ENCODE measurements around the gene ACADL. TPM values are rescaled to one million over a fixed set of nuclear protein-coding genes. Genes with fewer than 3 reads are reported as not detected.

The ACADL gene
- total RNA-seq, 2 donors from 2014 or later: 51.6 to 132 TPM

- H3K36me3 ChIP-seq: no peaks in the 10 kb centered on the region
- H3K4me1 ChIP-seq (ENCODE audit: control insufficient read depth in 1 of 2, low read depth in 2 of 2): peaks cover 11 to 32% of the 10 kb centered on the region in 2 donors
- ATAC-seq (ENCODE audit: insufficient number of reproducible peaks, low FRiP score, low read depth) (peak; percentile 84), DNase-seq (ENCODE audit: low spot score) (peak; percentile 94)
- no peaks in the 10 kb centered on the region for H3K9me3 ChIP-seq
- TF ChIP-seq, protein P1, sequence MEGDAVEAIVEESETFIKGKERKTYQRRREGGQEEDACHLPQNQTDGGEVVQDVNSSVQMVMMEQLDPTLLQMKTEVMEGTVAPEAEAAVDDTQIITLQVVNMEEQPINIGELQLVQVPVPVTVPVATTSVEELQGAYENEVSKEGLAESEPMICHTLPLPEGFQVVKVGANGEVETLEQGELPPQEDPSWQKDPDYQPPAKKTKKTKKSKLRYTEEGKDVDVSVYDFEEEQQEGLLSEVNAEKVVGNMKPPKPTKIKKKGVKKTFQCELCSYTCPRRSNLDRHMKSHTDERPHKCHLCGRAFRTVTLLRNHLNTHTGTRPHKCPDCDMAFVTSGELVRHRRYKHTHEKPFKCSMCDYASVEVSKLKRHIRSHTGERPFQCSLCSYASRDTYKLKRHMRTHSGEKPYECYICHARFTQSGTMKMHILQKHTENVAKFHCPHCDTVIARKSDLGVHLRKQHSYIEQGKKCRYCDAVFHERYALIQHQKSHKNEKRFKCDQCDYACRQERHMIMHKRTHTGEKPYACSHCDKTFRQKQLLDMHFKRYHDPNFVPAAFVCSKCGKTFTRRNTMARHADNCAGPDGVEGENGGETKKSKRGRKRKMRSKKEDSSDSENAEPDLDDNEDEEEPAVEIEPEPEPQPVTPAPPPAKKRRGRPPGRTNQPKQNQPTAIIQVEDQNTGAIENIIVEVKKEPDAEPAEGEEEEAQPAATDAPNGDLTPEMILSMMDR (IDR thresholded peaks at IDR 0.05): no peak
- H3K27ac ChIP-seq: peak within 1 kb of the TSS; percentile 88 to 99
- no peaks in the 10 kb centered on the region for H3K27me3 ChIP-seq (replicated peaks; ENCODE audit: insufficient read depth)
- peak within 1 kb of the TSS; percentile 76 for H3K4me3 ChIP-seq
Measured at GRCh38 chr2:210171309-210172218, 53.7 kb downstream of the ACADL start, which contains the start of gene KANSL1L. Gene KANSL1L, minus strand, starts transcription at chr2:210171409. Its CDS starts 16,827 bp downstream, at chr2:210154582.

- ATAC-seq (ENCODE audit: insufficient number of reproducible peaks, low FRiP score, low read depth): peak; percentile 86
- no peaks in the 10 kb centered on the region for H3K36me3 ChIP-seq
- peak overlapping the region; percentile 76 for H3K4me3 ChIP-seq
- H3K27me3 ChIP-seq (replicated peaks; ENCODE audit: insufficient read depth): no peaks in the 10 kb centered on the region
- H3K27ac ChIP-seq: peak overlapping the region; percentile 88 to 99
- H3K4me1 ChIP-seq (ENCODE audit: control insufficient read depth in 1 of 2, low read depth in 2 of 2): peaks cover 17 to 41% of the 10 kb centered on the region in 2 donors
- peak; percentile 77 for DNase-seq (ENCODE audit: low spot score)
- no peaks in the 10 kb centered on the region for H3K9me3 ChIP-seq
- TF ChIP-seq, protein P1 (IDR thresholded peaks at IDR 0.05): no peak
Measured at GRCh38 chr2:210170446-210171303, 54.6 kb downstream of the ACADL start.

DNA sequence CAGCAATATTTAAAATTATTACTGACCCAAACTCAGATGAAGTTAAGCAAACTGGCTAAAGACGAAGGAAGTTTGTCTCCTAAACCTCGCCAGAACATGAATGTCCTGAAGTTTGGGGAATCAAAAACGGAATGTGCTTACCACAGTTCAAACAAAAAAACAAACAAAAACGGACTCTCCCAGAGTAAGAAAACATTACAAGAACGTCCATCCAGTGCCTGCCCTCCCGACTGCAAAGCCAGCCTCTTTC is 55.1 kb downstream of the ACADL start:
- Histone ChIP-seq H3K4me3 (peak overlapping the region; percentile 76), H3K4me1 (ENCODE audit: control insufficient read depth in 1 of 2, low read depth in 2 of 2) (peaks cover 17 to 43% of the 10 kb centered on the region in 2 donors), H3K36me3 (no peaks in the 10 kb centered on the region)

GRCh38 chr2:210169516-210170195 is 55.6 kb downstream of the ACADL start:
- Histone ChIP-seq H3K9me3 (no peaks in the 10 kb centered on the region), H3K27ac (peak overlapping the region; percentile 88 to 99), H3K4me3 (peak overlapping the region; percentile 76), H3K36me3 (no peaks in the 10 kb centered on the region), H3K4me1 (ENCODE audit: control insufficient read depth in 1 of 2, low read depth in 2 of 2) (peaks cover 17 to 43% of the 10 kb centered on the region in 2 donors), H3K27me3 (replicated peaks; ENCODE audit: insufficient read depth) (no peaks in the 10 kb centered on the region)
- DNase-seq (ENCODE audit: low spot score) (no peak), ATAC-seq (ENCODE audit: insufficient number of reproducible peaks, low FRiP score, low read depth) (peak; percentile 24)
- TF ChIP-seq, protein P1 (IDR thresholded peaks at IDR 0.05): no peak

More for the DNA sequence above, 55.1 kb downstream of the ACADL start:
- TF ChIP-seq, protein P1 (IDR thresholded peaks at IDR 0.05): no peak
- H3K27me3 ChIP-seq (replicated peaks; ENCODE audit: insufficient read depth): no peaks in the 10 kb centered on the region
- peak overlapping the region; percentile 88 to 99 for H3K27ac ChIP-seq
- DNase-seq (ENCODE audit: low spot score) (no peak), ATAC-seq (ENCODE audit: insufficient number of reproducible peaks, low FRiP score, low read depth) (no peak)
- no peaks in the 10 kb centered on the region for H3K9me3 ChIP-seq

All from thoracic aorta (tissue), 2 donors.